Loucy (cell line): Measurements from ENCODE around the gene BICD1.

Experiments used
- H2AFZ ChIP-seq: fragments of 200-600 bp; sonication (generic); 2 replicates; pipeline ENCODE4 v1.6.0; 2016; ENCODE audit warnings: antibody characterized with exemption, mild to moderate bottlenecking, low read length, moderate library complexity
- H3F3A ChIP-seq: fragments of 200-600 bp; 2 replicates; pipeline ENCODE4 v1.6.0; 2016; ENCODE audit warnings: antibody characterized with exemption, low read depth, mild to moderate bottlenecking
- H3K27me3 ChIP-seq: fragments of 200-600 bp; sonication (generic); 2 replicates; pipeline ENCODE4 v1.6.1; 2014; ENCODE audit warnings: low read length, mild to moderate bottlenecking; ENCODE audit not compliant: insufficient read depth, poor library complexity, severe bottlenecking
- H3K36me3 ChIP-seq: fragments of 200-600 bp; sonication (generic); 2 replicates; pipeline ENCODE4 v1.6.1; 2016; ENCODE audit warnings: low read length; ENCODE audit not compliant: insufficient read depth
- H3K4me1 ChIP-seq: fragments of 200-600 bp; sonication (generic); 2 replicates; pipeline ENCODE4 v1.5.1; 2014; ENCODE audit warnings: low read length, mild to moderate bottlenecking; ENCODE audit not compliant: insufficient read depth, poor library complexity, severe bottlenecking
- H3K4me2 ChIP-seq: fragments of 200-600 bp; sonication (generic); 2 replicates; pipeline ENCODE4 v1.6.0; 2014; ENCODE audit warnings: antibody characterized with exemption, low read length, low read depth, mild to moderate bottlenecking; ENCODE audit not compliant: poor library complexity, severe bottlenecking
- H3K4me3 ChIP-seq: fragments of 200-600 bp; sonication (generic); 2 replicates; pipeline ENCODE4 v1.5.1; 2014; ENCODE audit warnings: low read length, mild to moderate bottlenecking, mixed read lengths; ENCODE audit not compliant: poor library complexity, severe bottlenecking
- H3K79me2 ChIP-seq: fragments of 200-600 bp; sonication (generic); 2 replicates; pipeline ENCODE4 v1.6.1; 2014; ENCODE audit warnings: low read length; ENCODE audit not compliant: insufficient read depth
- H3K9ac ChIP-seq: fragments of 200-600 bp; sonication (generic); 2 replicates; pipeline ENCODE4 v1.6.0; 2014; ENCODE audit warnings: mild to moderate bottlenecking, low read depth, low read length, moderate library complexity; ENCODE audit not compliant: poor library complexity, severe bottlenecking
- H3K9me2 ChIP-seq: fragments of 200-600 bp; sonication (generic); replicated peaks from 2 replicates; pipeline ENCODE4 v1.6.1; 2016; ENCODE audit warnings: low read depth, low read length, mixed read lengths
- H3K9me3 ChIP-seq: fragments of 200-600 bp; sonication (generic); 2 replicates; pipeline ENCODE4 v1.6.1; 2014; ENCODE audit warnings: mild to moderate bottlenecking, antibody characterized with exemption, low read length, low read depth; ENCODE audit not compliant: insufficient read depth
- H4K20me1 ChIP-seq: fragments of 200-600 bp; sonication (generic); 2 replicates; pipeline ENCODE4 v1.6.0; 2014; ENCODE audit warnings: antibody characterized with exemption, low read length, mild to moderate bottlenecking; ENCODE audit not compliant: insufficient read depth, poor library complexity, severe bottlenecking
- CTCF ChIP-seq: fragments of 200-600 bp; sonication (generic); conservative IDR thresholded peaks from 2 replicates; pipeline ENCODE4 v1.5.1; 2014; ENCODE audit warnings: mild to moderate bottlenecking, antibody characterized with exemption, low read length
- EZH2phosphoT487 ChIP-seq: fragments of 200-600 bp; IDR thresholded peaks from 2 replicates; pipeline ENCODE4 v1.6.1; 2018; ENCODE audit warnings: antibody characterized with exemption, mild to moderate bottlenecking, moderate library complexity, borderline replicate concordance

Gene BICD1

GRCh38 chr12:32252199-32253073, 145.8 kb downstream of the BICD1 start:
- no peaks in the 10 kb centered on the region for H3K27me3 ChIP-seq
- H3K9me2 ChIP-seq, result no peaks in the 10 kb centered on the region
- H3K4me2 ChIP-seq, result no peak overlapping the region
- H3K4me3 ChIP-seq, result no peak overlapping the region
- H3F3A ChIP-seq, result no peaks in the 10 kb centered on the region
- no peaks in the 10 kb centered on the region for H3K79me2 ChIP-seq
- no peaks in the 10 kb centered on the region for H3K4me1 ChIP-seq
- H3K9ac ChIP-seq, result no peak overlapping the region
- no peaks in the 10 kb centered on the region for H3K36me3 ChIP-seq
- H3K9me3 ChIP-seq, result peaks cover 11% of the 10 kb centered on the region
- H2AFZ ChIP-seq, result no peak overlapping the region
- H4K20me1 ChIP-seq, result no peaks in the 10 kb centered on the region
- TF ChIP-seq CTCF (no peak), EZH2phosphoT487 (no peak)

GRCh38 chr12:32253154-32253790, 146.6 kb downstream of the BICD1 start:
- H4K20me1 ChIP-seq, result no peaks in the 10 kb centered on the region
- no peak for TF ChIP-seq CTCF
- TF ChIP-seq EZH2phosphoT487, result no peak
- H3K4me2 ChIP-seq, result no peak overlapping the region
- no peaks in the 10 kb centered on the region for H3K4me1 ChIP-seq
- no peak overlapping the region for H3K9ac ChIP-seq
- H3K4me3 ChIP-seq, result no peak overlapping the region
- peaks cover 12% of the 10 kb centered on the region for H3K9me3 ChIP-seq
- no peaks in the 10 kb centered on the region for H3K9me2 ChIP-seq
- H3F3A ChIP-seq, result no peaks in the 10 kb centered on the region
- H3K79me2 ChIP-seq, result no peaks in the 10 kb centered on the region
- no peaks in the 10 kb centered on the region for H3K27me3 ChIP-seq
- H2AFZ ChIP-seq, result no peak overlapping the region
- H3K36me3 ChIP-seq, result no peaks in the 10 kb centered on the region

- no peaks in the 10 kb centered on the region for H4K20me1 ChIP-seq
- no peak overlapping the region for H3K9ac ChIP-seq
- H3K4me1 ChIP-seq, result no peaks in the 10 kb centered on the region
- H2AFZ ChIP-seq, result no peak overlapping the region
- no peaks in the 10 kb centered on the region for H3F3A ChIP-seq
- H3K9me2 ChIP-seq, result no peaks in the 10 kb centered on the region
- TF ChIP-seq EZH2phosphoT487, result no peak
- no peak for TF ChIP-seq CTCF
- H3K9me3 ChIP-seq, result peaks cover 5% of the 10 kb centered on the region; the same call in 1 of the 2 replicates
- H3K4me2 ChIP-seq, result no peak overlapping the region
- H3K4me3 ChIP-seq, result no peak overlapping the region
- no peaks in the 10 kb centered on the region for H3K79me2 ChIP-seq
- H3K27me3 ChIP-seq, result no peaks in the 10 kb centered on the region
- no peaks in the 10 kb centered on the region for H3K36me3 ChIP-seq
Observed at GRCh38 chr12:32254260-32254956, 147.8 kb downstream of the BICD1 start.
